COLO829 (cell line): Measurements from ENCODE around the gene SPATA24.
"Not testable (repeated sequence)": the region's sequence is repeated elsewhere in the genome, so short reads cannot be mapped to it uniquely, and the experiment has no call there.

Source experiments
- DNase-seq: peaks from one replicate; pipeline ENCODE4 v3.0.0; 2012; ENCODE audit warnings: low spot score

The SPATA24 gene

DNA sequence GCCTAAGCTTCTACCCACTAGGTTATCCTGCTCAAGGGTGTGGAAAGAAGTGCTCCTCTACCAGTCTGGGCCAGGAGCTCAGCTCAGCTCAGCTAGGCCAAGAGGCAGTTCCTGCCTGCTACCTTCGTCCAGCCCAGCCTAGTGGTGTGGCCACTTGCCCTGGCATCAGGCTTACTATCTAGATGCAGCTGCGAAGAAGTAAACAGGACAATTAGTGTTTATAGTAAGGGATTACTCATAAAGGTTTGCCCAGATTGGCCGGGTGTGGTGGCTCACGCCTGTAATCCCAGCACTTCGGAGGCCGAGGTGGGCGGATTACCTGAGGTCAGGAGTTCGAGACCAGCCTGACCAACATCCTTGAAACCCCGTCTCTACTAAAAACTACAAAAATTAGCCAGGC lies 12.8 kb upstream of the SPATA24 start:
- no peak for DNase-seq

GRCh38 chr5:139415869-139416268 lies 12.0 kb upstream of the SPATA24 start:
- DNase-seq = no peak

DNA sequence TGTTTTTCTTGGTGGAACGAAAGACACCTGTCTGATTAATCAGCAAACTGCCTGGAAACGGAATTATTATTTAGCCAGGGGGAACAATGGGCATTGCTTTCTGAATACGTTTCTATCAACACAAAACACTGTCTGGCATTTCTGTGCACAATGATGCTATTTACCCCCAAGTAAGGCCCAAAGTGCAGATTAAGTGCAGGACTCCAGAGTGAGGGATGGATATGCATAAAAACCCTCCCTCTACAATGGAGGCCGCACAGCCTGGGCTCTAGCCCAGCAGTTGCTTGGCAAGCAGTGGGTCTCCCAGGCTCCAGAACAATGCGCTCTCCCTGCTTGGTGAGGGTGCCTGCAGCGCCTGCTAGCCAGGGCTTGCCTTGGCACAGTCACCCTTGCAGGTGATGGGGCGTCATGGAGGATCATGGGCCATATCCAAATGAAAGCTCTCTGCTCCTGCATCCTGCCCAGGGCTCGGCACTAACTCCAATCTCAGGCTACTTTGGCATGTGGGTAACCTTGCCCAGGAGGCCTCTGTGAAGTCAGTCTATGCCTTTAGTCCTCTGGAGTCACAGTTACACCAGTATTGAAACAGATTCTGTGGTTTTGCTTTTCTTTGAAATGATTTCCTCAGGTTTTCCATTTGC lies 11.5 kb upstream of the SPATA24 start:
- no peak for DNase-seq

DNA sequence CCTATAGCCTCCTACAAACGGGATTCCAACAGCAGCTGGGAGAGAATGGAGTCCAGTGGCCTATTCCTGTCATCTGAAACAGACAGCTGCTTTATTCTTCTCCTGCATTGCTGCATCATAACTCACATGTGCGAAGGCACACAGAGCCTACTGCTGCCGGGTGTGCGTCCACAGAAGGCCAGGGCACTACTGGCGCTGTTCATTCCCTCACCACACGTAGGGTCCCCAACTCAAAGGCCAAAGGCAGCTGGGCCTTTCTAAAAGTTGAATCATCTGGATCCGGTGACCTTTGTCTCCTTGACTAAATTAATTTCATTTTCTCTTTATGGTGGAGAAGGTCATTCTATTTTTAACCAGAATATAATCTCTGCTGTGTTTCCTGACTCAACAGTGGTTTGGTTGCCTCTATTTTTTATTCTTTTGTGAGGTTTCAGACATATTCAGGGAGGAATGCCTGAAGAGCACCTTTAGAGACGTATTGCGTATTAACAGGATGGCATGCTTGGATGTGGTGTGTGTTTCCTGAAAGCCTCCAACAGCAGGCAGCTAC lies 10.8 kb upstream of the SPATA24 start:
- peak; percentile 41 for DNase-seq

DNA sequence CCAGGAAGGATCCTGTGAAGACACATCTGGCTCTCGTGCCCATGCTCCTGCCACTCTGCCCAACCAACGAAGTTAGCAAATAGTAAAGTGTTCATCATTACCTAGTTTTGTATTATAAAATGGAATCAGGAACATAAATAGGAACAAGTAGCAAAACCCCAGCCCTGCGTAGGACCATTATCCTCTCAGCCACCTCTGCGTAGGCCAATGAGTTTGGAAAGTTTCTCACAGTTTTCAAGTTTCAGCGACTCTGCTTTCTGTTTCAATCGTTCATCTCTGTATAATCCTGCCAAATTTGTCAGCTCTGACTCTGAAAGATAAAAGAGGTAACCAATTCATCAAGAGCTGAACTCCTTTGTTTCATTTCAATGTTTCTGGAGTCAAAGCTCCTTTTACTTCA lies 10.1 kb upstream of the SPATA24 start:
- no peak for DNase-seq

- no peak for DNase-seq
These were observed 9.3 kb upstream of the SPATA24 start for GRCh38 chr5:139413153-139413552.

DNA sequence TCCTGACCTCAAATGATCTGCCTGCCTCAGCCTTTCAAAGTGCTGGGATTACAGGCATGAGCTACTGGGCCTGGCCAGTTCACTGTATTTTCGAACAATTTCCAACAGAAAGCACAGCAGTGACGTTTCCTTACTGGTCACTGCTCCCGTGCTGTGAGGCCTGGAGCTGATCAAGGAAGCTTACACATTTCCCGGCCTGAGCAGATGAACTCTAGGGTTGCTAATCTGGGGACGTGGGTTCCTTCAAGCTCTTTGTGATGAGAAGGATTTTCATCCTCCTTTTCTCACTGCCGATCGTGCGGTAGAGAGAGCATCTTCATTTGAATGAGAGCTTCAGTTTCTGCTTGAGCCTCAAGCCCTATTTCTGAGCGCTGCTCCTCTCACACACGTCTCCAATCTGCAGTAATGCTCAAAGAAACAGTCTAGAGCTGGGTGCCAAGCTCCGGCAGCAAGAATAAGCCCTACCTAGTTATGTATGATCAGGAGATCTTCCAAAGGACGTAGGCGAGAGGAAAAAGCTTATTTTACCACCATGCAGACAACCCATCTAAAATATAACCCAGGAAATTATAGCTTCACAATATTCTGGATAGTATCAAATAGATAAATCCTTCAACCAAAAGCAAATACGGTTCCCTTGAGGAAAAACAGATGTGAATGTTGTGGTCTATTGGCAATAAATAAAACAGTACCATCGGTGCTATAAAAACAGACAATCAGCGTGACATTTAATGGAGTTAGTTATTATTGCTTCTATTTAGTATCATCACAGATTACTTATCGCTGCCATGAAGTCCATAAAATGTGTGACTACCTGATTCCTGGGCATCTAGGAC lies 7.3 kb upstream of the SPATA24 start:
- DNase-seq = no peak

DNA sequence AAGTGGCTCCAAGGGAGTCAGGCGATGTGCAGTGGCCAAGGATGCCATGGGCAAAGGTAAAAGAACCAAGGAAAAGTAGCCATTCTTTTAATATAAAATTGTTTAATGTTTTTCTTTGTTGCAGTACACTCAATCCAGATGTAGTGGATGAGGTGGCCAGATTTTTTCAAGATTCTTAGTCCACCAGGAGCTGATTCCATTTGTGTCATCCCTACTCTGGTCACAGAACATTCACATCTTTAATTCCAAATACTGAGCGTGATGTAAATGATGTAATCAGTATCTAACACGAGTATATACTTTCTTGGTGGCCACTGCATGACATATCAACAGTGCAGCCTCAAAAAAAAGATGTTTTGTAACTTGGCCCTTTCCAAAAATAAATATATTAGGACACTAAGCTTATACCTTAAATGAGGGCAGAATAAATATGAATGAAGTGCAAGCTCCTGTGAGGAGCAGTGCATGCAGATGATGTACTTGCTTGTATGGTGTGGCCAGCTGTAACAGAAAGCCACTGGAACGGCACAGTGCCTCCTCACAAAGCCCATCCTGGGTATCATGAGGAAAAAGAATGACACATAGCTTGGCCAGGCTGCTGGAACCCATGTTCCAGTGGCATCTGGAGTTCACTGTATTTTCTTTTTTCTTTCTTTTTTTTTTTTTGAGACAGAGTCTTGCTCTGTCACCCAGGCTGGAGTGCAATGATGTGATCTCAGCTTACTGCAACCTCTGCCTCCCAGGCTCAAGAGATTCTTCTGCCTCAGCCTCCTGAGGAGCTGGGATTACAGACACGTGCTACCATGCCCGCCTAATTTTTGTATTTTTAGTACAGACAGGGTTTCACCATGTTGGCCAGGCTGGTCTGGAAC lies 6.5 kb upstream of the SPATA24 start:
- DNase-seq = no peak

GRCh38 chr5:139409116-139409515 lies 5.2 kb upstream of the SPATA24 start:
- not testable (repeated sequence) for DNase-seq

DNA sequence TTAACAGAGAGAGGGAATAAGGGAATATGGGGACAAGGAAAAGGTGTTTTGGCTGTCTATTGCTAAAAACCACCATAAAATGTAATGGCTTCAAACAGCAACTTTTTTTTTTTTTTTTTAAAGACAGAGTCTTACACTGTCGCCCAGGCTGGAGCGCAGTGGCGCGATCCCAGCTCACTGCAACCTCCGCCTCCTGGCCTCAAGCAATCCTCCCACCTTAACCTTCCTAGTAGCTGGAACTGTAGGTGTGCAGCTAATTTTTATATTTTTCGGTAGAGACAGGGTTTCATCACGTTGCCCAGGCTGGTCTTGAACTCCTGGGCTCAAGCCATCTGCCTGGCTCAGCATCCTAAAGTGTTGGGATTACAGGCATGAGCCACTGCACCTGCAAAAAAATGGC lies 4.3 kb upstream of the SPATA24 start:
- DNase-seq = no peak

GRCh38 chr5:139407517-139407916 lies 3.6 kb upstream of the SPATA24 start:
- no peak for DNase-seq

GRCh38 chr5:139406963-139407362 lies 3.1 kb upstream of the SPATA24 start:
- no peak for DNase-seq

DNA sequence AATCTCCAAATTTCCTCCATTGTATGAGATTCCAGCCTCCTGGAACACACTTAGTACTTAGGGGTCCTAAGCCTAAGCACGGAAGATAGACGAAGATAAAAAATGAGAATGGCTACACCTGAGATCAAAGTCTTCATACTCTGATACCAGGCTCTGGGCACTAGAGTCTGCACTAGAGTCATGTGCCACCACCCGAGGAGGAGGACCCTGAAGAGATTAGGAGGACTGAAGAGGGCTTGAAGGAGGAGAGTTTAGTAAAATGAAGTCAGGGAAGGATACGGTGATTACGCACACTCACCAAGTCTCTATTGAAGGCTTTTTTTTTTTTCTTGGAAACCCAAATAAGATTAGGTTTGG lies 573 bp upstream of the SPATA24 start:
- no peak for DNase-seq

GRCh38 chr5:139403418-139403786 lies 487 bp downstream of the SPATA24 start:
- DNase-seq = no peak

DNA sequence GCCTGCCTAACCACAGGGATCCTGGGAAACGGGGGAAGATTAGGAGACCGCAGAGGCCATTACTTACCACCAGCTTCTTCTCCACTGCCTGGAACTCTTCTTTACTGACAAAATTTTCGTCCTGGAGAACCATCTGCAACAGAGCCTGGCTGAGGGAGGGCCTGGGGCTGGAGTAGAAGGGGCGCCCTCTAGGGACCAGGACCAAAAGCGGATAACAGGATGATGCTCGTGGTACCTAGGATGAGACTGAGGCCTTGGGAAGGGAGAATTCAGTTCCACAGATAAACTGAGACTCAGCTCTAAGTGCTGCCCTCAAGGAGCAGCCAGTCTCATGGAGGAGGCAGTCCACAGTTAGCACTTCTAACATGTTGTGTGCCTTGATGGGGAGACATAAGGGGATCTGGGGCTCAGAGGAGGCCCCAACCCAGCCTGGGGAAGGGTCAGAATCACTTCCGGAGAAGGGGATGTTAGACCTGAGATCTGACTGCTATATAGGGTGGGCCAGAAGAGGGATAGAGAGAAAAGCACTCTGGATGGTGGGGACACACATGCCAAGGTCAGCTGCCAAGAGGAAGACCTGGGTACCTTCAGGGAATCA lies 1.2 kb downstream of the SPATA24 start:
- peak; percentile 22 for DNase-seq

DNA sequence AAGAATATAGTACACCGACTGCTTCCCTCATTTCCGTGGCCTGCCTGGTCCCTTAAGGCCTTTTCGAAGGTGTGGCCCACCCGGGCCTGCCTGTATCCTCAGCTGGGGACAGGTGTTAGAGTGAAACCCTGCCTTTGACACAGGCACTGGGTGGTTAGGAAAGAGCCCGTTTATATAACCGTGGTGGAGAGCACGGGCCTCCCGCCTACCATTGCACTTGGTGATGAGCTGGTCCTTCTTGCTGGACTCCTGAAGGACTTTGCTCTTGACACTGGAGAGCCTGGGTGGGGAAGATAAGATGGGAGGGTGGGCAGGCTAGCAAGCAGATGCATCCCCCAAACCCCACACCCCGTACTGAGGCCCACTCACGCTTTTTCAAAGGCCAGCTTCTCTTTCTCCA lies 2.3 kb downstream of the SPATA24 start:
- DNase-seq = no peak

GRCh38 chr5:139399501-139400121 lies 4.3 kb downstream of the SPATA24 start:
- DNase-seq = no peak

DNA sequence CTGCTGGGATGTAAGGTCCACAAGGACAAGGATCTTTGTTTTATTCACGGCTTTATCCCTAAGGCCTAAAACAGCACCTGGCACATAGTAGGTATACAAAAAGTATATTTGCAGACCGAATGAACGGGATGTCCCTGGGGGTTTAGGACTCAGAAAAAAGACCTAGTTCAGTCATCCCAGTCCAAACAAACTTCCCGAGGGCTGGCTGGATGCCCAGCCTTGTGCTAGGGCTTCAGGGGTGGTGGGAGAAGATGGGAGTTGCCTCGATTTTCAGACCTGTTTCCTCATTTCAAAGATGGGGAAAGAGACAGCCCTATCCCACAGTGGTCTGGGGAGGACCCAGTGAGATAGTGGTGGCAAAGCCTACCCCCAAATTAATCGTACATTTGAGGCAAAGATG lies 6.0 kb downstream of the SPATA24 start:
- DNase-seq = no peak

- DNase-seq = no peak
These were observed 7.2 kb downstream of the SPATA24 start for GRCh38 chr5:139396691-139397090.

DNA sequence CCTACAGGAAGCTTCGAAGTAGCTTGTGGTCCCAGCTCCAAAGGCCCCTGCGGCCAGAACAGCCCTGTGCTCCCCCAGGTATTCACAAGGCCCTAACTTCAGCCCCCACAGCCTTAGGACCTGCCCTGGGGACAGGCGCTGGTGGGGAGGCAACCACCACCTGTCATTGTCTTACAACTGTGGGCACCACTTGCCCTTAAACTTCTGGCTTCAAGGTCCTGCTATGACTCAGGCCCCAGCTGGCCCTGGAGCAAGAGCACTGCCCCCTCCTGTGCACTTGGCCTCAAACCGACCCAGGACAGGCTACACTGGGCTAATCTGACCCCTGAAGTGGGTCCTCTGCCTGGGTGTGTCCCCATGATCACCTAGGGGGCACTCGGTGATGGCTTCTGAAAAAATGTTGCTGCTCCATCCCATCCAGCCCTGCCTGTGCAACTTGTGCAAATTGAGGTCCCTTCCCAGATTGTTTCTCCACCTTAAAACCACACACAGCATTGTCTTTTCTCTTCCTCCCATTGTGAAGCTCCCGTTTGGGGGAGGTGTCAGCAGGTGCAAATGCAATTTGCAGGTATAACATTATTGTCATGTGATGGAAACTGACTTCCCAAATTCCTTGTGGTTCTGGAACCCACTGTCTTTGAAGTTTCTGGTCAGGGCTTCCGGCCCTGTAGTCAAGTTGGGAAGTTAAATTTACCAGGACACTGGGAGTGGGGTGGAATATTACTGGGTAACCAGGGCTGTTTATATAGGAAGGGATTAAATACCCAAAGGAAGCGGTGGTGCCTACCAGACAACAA lies 7.8 kb downstream of the SPATA24 start:
- no peak for DNase-seq
